CD14-positive monocyte (primary cell): ENCODE data around the gene CYFIP2. TPM values are rescaled to one million over a fixed set of nuclear protein-coding genes. Genes with fewer than 3 reads are reported as not detected.

Experiments used
- DNase-seq, 3 donors: peaks; one replicate each; pipeline ENCODE4 v3.0.0-alpha.2; 2011 to 2022
- H2AFZ ChIP-seq: 2 replicates; pipeline ENCODE4 v1.6.0; 2012; ENCODE audit warnings: mild to moderate bottlenecking, low read depth, low read length, inconsistent platforms; ENCODE audit not compliant: insufficient read depth, poor library complexity, severe bottlenecking
- H3K27ac ChIP-seq, 2 donors: 1 replicate in 1 of 2; 2 replicates in 1 of 2; pipeline ENCODE4 v1.5.1; 2012 to 2013; ENCODE audit warnings: low read length in 2 of 2, control low read depth in 1 of 2, inconsistent platforms in 1 of 2, low read depth in 1 of 2, mild to moderate bottlenecking in 1 of 2
- H3K27me3 ChIP-seq, 2 donors: one replicate each; pipeline versions ENCODE4 v1.6.0 to v1.6.1; 2011 to 2013; ENCODE audit warnings: low read length in 2 of 2; ENCODE audit not compliant: control insufficient read depth in 2 of 2, insufficient read depth in 2 of 2
- H3K36me3 ChIP-seq, 2 donors: replicated peaks in 1 of 2; 1 replicate in 1 of 2; 2 replicates in 1 of 2; pipeline versions ENCODE4 v1.5.1 to v1.6.1; 2012 to 2013; ENCODE audit warnings: low read length in 2 of 2, control low read depth in 1 of 2, inconsistent platforms in 1 of 2, mild to moderate bottlenecking in 1 of 2; ENCODE audit not compliant: insufficient read depth in 2 of 2, control insufficient read depth in 1 of 2
- H3K4me1 ChIP-seq, 2 donors: 1 replicate in 1 of 2; 2 replicates in 1 of 2; pipeline versions ENCODE4 v1.5.1 to v1.6.1; 2012 to 2013; ENCODE audit warnings: low read length in 2 of 2, control low read depth in 1 of 2, inconsistent platforms in 1 of 2, mild to moderate bottlenecking in 1 of 2, moderate library complexity in 1 of 2; ENCODE audit not compliant: insufficient read depth in 2 of 2, control insufficient read depth in 1 of 2
- H3K4me2 ChIP-seq: replicated peaks from 2 replicates; pipeline ENCODE3; 2012; ENCODE audit warnings: low read length, moderate library complexity, mild to moderate bottlenecking; ENCODE audit not compliant: poor library complexity, severe bottlenecking; ENCODE audit errors: extremely low read depth
- H3K4me3 ChIP-seq, 3 experiments: fragments of 200-600 bp in 1 of 3; sonication (generic) in 1 of 3; replicated peaks in 1 of 3; 1 replicate in 2 of 3; 2 replicates in 1 of 3; pipeline ENCODE4 v1.5.1; 2011 to 2013; ENCODE audit warnings: low read length in 3 of 3, mild to moderate bottlenecking in 3 of 3, control low read depth in 2 of 3, low read depth in 2 of 3, inconsistent platforms in 1 of 3, moderate library complexity in 1 of 3
- H3K79me2 ChIP-seq: 2 replicates; pipeline ENCODE4 v1.6.0; 2012; ENCODE audit warnings: mild to moderate bottlenecking, control low read depth, inconsistent platforms, low read length, moderate library complexity; ENCODE audit not compliant: insufficient read depth
- H3K9ac ChIP-seq: 2 replicates; pipeline ENCODE4 v1.6.0; 2017; ENCODE audit warnings: low read length, mild to moderate bottlenecking; ENCODE audit not compliant: insufficient read depth, poor library complexity, severe bottlenecking
- H3K9me3 ChIP-seq, 2 donors: replicated peaks in 1 of 2; 1 replicate in 1 of 2; 2 replicates in 1 of 2; pipeline versions ENCODE4 v1.5.1 to v1.6.1; 2012 to 2013; ENCODE audit warnings: low read length in 2 of 2, control low read depth in 1 of 2; ENCODE audit not compliant: control insufficient read depth in 1 of 2, insufficient read depth in 1 of 2
- H4K20me1 ChIP-seq: 2 replicates; pipeline ENCODE4 v1.6.0; 2012; ENCODE audit warnings: mild to moderate bottlenecking, low read length, control low read depth, moderate library complexity; ENCODE audit not compliant: insufficient read depth
- H3K27ac Mint-ChIP-seq, 7 donors: one replicate each; pipeline ENCODE4 v1.8.0; 2020; ENCODE audit warnings: mild to moderate bottlenecking in 7 of 7, mixed read lengths in 7 of 7, moderate library complexity in 6 of 7, inconsistent platforms in 2 of 7
- H3K27me3 Mint-ChIP-seq, 3 donors: one replicate each; pipeline ENCODE4 v1.8.0; 2021 to 2022; ENCODE audit warnings: low read depth in 3 of 3, mild to moderate bottlenecking in 3 of 3, mixed read lengths in 3 of 3, moderate library complexity in 3 of 3, inconsistent platforms in 1 of 3
- H3K36me3 Mint-ChIP-seq, 2 donors: one replicate each; pipeline ENCODE4 v1.8.0; 2020; ENCODE audit warnings: mixed read lengths in 2 of 2, inconsistent platforms in 1 of 2, mild to moderate bottlenecking in 1 of 2
- H3K4me1 Mint-ChIP-seq: one replicate; pipeline ENCODE4 v1.8.0; 2020; ENCODE audit warnings: mild to moderate bottlenecking, mixed read lengths
- H3K4me3 Mint-ChIP-seq, 2 donors: one replicate each; pipeline ENCODE4 v1.8.0; 2020; ENCODE audit warnings: mild to moderate bottlenecking in 2 of 2, mixed read lengths in 2 of 2, moderate library complexity in 1 of 2
- H3K9me3 Mint-ChIP-seq, 7 donors: one replicate each; pipeline ENCODE4 v1.8.0; 2020 to 2022; ENCODE audit warnings: mixed read lengths in 7 of 7, mild to moderate bottlenecking in 6 of 7, moderate library complexity in 6 of 7, inconsistent platforms in 2 of 7
- CTCF ChIP-seq: fragments of 200-600 bp; IDR thresholded peaks from one replicate; pipeline ENCODE4 v1.8.0; 2022; ENCODE audit warnings: antibody characterized with exemption, mild to moderate bottlenecking
- WGBS: methylation state at CpG from one replicate; pipeline ENCODE4 v1.1.5; 2013; ENCODE audit warnings: missing lambda C conversion rate; ENCODE audit not compliant: insufficient coverage; 5-methylcytosine and 5-hydroxymethylcytosine counted together
- intact Hi-C, 2 donors: fragments of 100-400 bp; cut with micrococcal nuclease; formaldehyde crosslinking; loops; one replicate each; pipeline versions ENCODE4 v1.15.0 to v1.15.1; 2023
- polyA plus RNA-seq, 3 donors: library from polyadenylated mRNA; depleted of rRNA in 1 of 3; unstranded in 2 of 3; stranded (reverse) in 1 of 3; fragments of 300-500 nt in 2 of 3; fragments of >200 nt in 1 of 3; fragmentation: Illumina TruSeq in 2 of 3; gene quantifications; 1 replicate in 2 of 3; 2 replicates in 1 of 3; pipeline ENCODE4 v1.2.3, GENCODE V29; 2012 to 2021

The CYFIP2 gene
- polyA plus RNA-seq, 3 donors: 33.6 to 45.6 (median 36.0) TPM

GRCh38 chr5:157356576-157356975, 90.7 kb downstream of the CYFIP2 start:
- no peaks in the 10 kb centered on the region for H3K79me2 ChIP-seq
- no peak for TF ChIP-seq CTCF
- DNase-seq: no peak
- H3K4me2 ChIP-seq: no peak overlapping the region
- WGBS: 94% methylated on average over 3 of the region's 3 CpGs
- H3K27ac ChIP-seq: no peak overlapping the region
- H3K36me3 ChIP-seq: peaks cover 11 to 74% of the 10 kb centered on the region in 2 donors
- H3K27me3 ChIP-seq: no peaks in the 10 kb centered on the region
- H3K27ac Mint-ChIP-seq: no peak overlapping the region
- no peak overlapping the region for H3K9ac ChIP-seq
- no peaks in the 10 kb centered on the region for H3K27me3 Mint-ChIP-seq
- no peaks in the 10 kb centered on the region for H4K20me1 ChIP-seq
- H2AFZ ChIP-seq: no peak overlapping the region
- H3K4me1 ChIP-seq: peaks cover 2 to 10% of the 10 kb centered on the region in 2 donors
- intact Hi-C loops: no loop called here
- peaks cover 27 to 36% of the 10 kb centered on the region in 2 donors for H3K36me3 Mint-ChIP-seq
- H3K4me1 Mint-ChIP-seq: peaks cover 8% of the 10 kb centered on the region
- H3K9me3 ChIP-seq: no peaks in the 10 kb centered on the region
- no peaks in the 10 kb centered on the region for H3K9me3 Mint-ChIP-seq
- no peak overlapping the region for H3K4me3 ChIP-seq
- H3K4me3 Mint-ChIP-seq: no peak overlapping the region

- Histone ChIP-seq H4K20me1 (no peaks in the 10 kb centered on the region), H2AFZ (no peak overlapping the region), H3K4me2 (no peak overlapping the region), H3K4me1 (peaks cover 4 to 16% of the 10 kb centered on the region in 2 donors), H3K36me3 (peaks cover 17 to 71% of the 10 kb centered on the region in 2 donors), H3K9ac (no peak overlapping the region), H3K27ac (no peak overlapping the region), H3K4me3 (no peak overlapping the region), H3K9me3 (no peaks in the 10 kb centered on the region), H3K27me3 (no peaks in the 10 kb centered on the region), H3K79me2 (no peaks in the 10 kb centered on the region)
- H3K27me3 Mint-ChIP-seq: no peaks in the 10 kb centered on the region
- peaks cover 35 to 39% of the 10 kb centered on the region in 2 donors for H3K36me3 Mint-ChIP-seq
- intact Hi-C loops: no loop called here
- H3K4me1 Mint-ChIP-seq: peaks cover 15% of the 10 kb centered on the region
- DNase-seq: no peak
- H3K4me3 Mint-ChIP-seq: no peak overlapping the region
- no peak for TF ChIP-seq CTCF
- H3K9me3 Mint-ChIP-seq: no peaks in the 10 kb centered on the region
- 95% methylated on average over 4 of the region's 6 CpGs for WGBS
- H3K27ac Mint-ChIP-seq: no peak overlapping the region
These were observed 91.9 kb downstream of the CYFIP2 start for GRCh38 chr5:157357823-157358222.
